Coronary artery (tissue), 2 donors: ENCODE data around the gene DDRGK1.
"Not testable (repeated sequence)": the region's sequence is repeated elsewhere in the genome, so short reads cannot be mapped to it uniquely, and the experiment has no call there.

Experiments
- DNase-seq: peaks from one replicate; pipeline ENCODE4 v3.0.0-alpha.2; 2017; ENCODE audit warnings: low spot score
- H3K27ac ChIP-seq, 2 donors: fragments of 200-600 bp; sonication (generic); one replicate each; pipeline ENCODE4 v1.5.1; 2016 to 2019
- H3K4me3 ChIP-seq: fragments of 200-600 bp; sonication (generic); 2 replicates; pipeline ENCODE4 v1.5.1; 2016; ENCODE audit warnings: mild to moderate bottlenecking, moderate library complexity
- TF ChIP-seq, protein P1 (sequence below): fragments of 200-600 bp; sonication (generic); IDR thresholded peaks from one replicate; pipeline ENCODE4 v1.5.1; 2019; ENCODE audit warnings: antibody characterized with exemption

Gene DDRGK1

DNA sequence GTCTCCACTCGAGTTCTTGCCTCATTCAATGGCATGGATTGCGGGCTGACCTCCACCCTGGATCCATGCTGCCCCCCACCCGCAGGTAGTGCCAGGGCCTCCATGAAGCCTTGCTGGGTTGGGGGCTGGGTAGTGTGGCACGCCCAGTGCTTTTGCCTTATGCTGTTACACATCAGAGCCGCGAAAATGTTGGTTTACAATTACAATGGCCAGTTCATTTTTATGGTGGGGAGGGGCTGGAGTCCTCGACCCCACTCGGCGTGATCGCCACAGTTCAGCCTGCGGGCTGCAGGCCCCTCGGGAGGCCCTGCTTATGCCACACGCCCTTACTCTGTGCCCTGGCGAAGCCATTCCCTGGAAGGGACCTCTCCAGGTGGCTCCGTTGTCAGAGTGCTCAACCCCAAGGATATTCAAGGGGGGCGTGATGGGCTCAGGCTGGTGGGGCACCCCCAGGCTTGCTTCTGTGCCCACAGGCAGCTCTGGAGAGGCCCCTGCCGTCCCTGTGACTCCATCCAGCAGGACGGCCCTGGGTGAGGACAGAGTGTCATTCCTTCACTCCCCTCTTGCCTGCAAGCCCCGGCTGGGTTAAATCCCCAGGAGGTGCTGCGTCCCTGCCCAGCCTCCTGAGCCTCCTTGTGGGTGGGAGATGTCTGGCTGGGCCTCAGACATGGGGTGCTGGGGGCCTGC, 19.7 kb upstream of the DDRGK1 start:
- TF ChIP-seq, protein P1, sequence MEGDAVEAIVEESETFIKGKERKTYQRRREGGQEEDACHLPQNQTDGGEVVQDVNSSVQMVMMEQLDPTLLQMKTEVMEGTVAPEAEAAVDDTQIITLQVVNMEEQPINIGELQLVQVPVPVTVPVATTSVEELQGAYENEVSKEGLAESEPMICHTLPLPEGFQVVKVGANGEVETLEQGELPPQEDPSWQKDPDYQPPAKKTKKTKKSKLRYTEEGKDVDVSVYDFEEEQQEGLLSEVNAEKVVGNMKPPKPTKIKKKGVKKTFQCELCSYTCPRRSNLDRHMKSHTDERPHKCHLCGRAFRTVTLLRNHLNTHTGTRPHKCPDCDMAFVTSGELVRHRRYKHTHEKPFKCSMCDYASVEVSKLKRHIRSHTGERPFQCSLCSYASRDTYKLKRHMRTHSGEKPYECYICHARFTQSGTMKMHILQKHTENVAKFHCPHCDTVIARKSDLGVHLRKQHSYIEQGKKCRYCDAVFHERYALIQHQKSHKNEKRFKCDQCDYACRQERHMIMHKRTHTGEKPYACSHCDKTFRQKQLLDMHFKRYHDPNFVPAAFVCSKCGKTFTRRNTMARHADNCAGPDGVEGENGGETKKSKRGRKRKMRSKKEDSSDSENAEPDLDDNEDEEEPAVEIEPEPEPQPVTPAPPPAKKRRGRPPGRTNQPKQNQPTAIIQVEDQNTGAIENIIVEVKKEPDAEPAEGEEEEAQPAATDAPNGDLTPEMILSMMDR, result no peak
- no peak for DNase-seq
- Histone ChIP-seq H3K4me3 (no peak overlapping the region), H3K27ac (no peak overlapping the region)

DNA sequence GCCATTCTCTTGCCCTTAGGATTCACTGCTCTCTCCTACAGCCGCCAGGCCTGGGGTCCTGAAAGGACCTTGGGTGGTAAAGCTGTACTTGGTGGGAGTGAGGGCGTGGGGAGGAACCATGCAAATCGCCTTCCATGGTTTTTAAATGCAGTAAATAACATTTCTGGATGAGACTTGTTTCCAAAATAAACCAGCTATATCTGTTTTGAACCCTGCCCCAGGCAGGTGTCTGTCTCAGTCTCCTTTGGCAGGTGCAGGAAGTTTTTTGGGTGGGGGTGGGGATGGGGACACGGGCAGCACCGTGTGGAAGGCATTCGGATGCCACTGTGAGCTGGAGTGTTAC, 19.1 kb upstream of the DDRGK1 start:
- TF ChIP-seq, protein P1, result no peak
- Histone ChIP-seq H3K27ac (no peak overlapping the region), H3K4me3 (no peak overlapping the region)
- no peak for DNase-seq

DNA sequence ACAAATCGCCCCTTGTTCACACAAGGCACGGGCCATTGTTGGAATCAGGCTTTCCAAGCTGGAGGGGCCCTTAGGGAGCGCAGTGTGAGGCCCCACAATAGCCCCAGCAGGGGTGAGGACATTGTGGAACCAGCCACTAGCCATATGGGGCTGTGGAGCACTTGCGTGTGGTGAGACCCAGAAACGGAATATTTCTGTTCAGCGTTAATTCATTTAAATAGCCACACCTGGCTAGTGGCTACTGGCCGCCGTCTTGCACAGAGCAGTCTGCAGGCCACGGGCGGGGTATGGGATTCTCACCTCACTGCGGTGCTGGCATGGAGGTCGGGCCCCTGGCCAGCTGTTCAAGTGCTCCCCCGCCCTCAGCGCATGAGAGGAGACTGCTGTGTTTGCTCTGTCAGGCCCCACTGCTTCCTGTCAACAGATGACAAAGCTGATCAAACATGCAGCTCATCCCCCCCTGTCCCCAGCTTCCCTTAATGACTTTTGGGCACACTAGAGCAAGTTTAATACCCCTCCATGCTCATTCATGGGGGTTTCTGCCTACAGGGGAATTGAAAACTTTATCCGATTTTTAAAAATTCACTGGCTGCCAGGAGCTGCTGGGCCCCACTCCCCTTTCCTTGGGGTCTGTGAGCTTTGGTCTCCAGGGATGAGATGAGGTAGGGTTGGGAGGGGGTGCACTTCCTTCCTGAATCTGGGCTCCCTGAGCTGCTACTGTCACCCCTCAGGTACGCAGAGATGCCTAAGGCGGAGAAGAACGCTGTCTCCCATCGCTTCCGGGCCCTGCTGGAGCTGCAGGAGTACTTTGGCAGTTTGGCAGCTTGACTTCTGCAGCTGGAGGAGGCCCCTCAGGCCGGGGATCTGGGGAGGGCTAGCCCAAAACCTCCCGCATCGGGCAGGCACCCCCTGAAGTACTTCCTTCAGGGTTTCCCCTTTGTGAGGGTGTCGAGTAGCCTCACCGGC, 18.4 kb upstream of the DDRGK1 start:
- TF ChIP-seq, protein P1, result no peak
- no peak overlapping the region for H3K27ac ChIP-seq
- no peak for DNase-seq
- H3K4me3 ChIP-seq, result no peak overlapping the region

DNA sequence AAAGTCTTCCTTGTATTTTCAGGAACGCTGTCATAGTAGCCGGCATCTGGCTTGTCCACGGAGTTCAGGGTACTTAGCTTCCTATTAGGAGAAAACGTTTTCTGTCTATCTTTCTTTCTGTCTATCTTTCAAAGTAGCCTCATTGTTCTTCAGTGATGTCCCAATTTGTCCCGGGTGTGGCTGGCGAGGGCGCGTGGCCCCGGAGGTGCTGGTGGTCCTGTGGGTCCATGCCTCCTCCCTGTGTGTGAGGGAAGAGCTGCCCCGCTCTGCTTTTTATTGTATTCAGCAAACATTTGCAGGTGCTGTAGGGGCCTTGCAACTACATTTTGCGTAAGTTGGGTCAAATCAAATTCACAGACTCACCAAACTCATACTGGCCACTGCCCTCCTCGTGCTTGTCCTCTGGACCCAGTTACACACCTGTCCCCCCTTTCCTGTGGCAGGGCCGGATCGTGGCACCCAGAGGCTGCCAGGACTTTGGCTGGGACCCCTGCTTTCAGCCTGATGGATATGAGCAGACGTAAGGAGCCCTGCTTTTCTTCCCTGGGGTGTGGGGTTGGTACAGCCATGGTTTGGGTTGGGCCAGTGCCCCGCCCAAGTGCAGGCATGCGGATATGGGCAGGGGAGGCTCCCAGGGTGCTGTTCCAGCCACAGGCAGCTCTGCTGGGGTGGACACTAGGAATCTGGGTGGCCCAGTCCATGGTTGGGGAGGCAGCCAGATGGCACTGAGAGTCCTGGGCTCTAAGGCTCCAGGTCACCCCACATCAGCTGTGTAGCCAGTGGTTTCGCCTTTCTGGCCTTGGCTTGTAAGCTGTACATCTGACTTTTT, 17.1 kb upstream of the DDRGK1 start:
- TF ChIP-seq, protein P1, result no peak
- Histone ChIP-seq H3K27ac (no peak overlapping the region), H3K4me3 (no peak overlapping the region)
- DNase-seq, result no peak

DNA sequence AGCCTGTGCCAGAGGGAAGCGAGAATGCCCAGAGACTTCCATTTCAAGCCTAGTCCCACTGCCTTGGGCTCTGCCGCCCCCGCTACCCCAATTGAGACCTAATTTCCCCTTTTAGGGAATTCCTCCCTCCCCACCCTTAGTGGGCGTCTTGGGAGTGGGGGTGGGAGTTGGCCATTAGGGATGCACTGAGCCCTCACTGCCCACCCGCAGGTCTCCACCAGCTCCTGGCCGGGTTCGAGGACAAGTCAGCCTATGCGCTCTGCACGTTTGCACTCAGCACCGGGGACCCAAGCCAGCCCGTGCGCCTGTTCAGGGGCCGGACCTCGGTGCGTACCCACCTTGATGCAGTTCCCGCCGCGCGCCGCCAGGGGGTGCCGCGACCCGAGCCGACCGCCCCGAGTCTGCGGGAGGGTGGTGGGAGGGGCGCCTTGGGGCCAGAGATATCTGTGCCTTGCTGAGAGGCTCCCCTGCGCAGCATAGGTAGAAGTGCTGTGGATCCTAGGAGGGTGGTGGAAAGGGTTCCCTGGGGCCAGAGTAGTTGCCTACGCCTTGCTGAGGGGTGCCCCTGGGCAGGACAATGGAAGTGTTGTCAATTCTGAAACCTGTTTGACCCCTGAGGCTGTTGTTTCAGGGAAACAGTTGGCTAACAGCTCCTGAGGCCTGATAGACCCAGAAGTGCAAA, 14.0 kb upstream of the DDRGK1 start:
- Histone ChIP-seq H3K27ac (no peak overlapping the region), H3K4me3 (peak overlapping the region; percentile 3)
- TF ChIP-seq, protein P1, result peak; percentile 88
- DNase-seq, result no peak

DNA sequence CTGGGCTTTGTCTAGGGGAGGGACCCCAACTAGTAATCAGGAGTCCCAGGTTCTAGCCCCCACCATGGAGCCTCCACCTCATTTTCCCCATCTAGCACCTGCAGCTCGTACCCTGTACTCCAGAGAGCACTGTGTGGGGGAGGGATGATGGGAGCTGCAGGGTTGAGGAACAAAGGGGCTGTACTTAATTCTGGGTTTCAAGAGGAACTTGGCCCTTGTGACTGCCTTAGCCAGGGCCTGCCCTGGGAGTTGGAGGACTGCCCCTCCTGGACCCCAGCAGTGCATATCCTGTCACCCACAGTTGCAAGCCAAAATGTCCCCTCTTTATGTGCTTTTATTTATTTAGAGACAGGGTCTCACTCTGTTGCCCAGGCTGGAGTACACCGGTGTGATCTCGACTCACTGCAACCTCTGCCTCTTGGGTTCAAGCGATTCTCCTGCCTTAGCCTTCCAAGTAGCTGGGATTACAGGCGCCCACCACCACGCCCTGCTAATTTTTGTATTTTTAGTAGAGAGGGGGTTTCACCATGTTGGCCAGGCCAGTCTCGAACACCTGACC, 11.0 kb upstream of the DDRGK1 start:
- not testable (repeated sequence) for DNase-seq, H3K27ac ChIP-seq, H3K4me3 ChIP-seq
